H1 (cell line): ENCODE results near the gene IQGAP3. TPM values are rescaled to one million over a fixed set of nuclear protein-coding genes. Genes with fewer than 3 reads are reported as not detected.

Source experiments
- CTCF ChIA-PET: fragments of 300-600 bp; sonication (Branson Sonifier 250); formaldehyde crosslinking; loops from one replicate; lab custom pipeline; 2021; ENCODE audit not compliant: partially characterized antibody; lab: Charles Lee
- POLR2A ChIA-PET: fragments of 300-600 bp; sonication (Branson Sonifier 250); formaldehyde crosslinking; loops from one replicate; lab custom pipeline; 2021; ENCODE audit warnings: inconsistent platforms; ENCODE audit not compliant: partially characterized antibody; lab: Charles Lee
- DNase-seq, 2 experiments: peaks; one replicate each; pipeline versions ENCODE4 v3.0.0 to v3.0.0-alpha.2; 2010 to 2022; ENCODE audit warnings: low spot score in 2 of 2, low read depth in 1 of 2, mixed read lengths in 1 of 2
- FAIRE-seq: peaks from 2 replicates; lab custom pipeline; 2011; peaks lifted over from hg19 to GRCh38; lab: Jason Lieb, UNC
- H2AFZ ChIP-seq: 2 replicates; pipeline ENCODE4 v1.8.1; 2012; ENCODE audit warnings: low read length, inconsistent platforms
- H2AK5ac ChIP-seq: 2 replicates; pipeline ENCODE4 v1.6.1; 2013; ENCODE audit warnings: low read depth, low read length
- H2BK120ac ChIP-seq: replicated peaks from 2 replicates; pipeline ENCODE3; 2013; ENCODE audit warnings: low read depth, low read length, inconsistent platforms
- H2BK12ac ChIP-seq: 2 replicates; pipeline ENCODE4 v1.6.1; 2013; ENCODE audit warnings: low read depth, low read length
- H2BK15ac ChIP-seq: 2 replicates; pipeline ENCODE4 v1.6.1; 2013; ENCODE audit warnings: low read length
- H2BK20ac ChIP-seq: 2 replicates; pipeline ENCODE4 v1.6.1; 2013; ENCODE audit warnings: low read length
- H2BK5ac ChIP-seq: 2 replicates; pipeline ENCODE4 v1.6.1; 2013; ENCODE audit warnings: low read depth, low read length
- H3K14ac ChIP-seq: 2 replicates; pipeline ENCODE4 v1.6.1; 2013; ENCODE audit warnings: inconsistent platforms; ENCODE audit not compliant: insufficient read length
- H3K18ac ChIP-seq: 2 replicates; pipeline ENCODE4 v1.6.1; 2013; ENCODE audit warnings: low read length; ENCODE audit errors: extremely low read depth
- H3K23ac ChIP-seq: 2 replicates; pipeline ENCODE4 v1.6.1; 2013; ENCODE audit warnings: inconsistent platforms; ENCODE audit not compliant: insufficient read length
- H3K23me2 ChIP-seq: 2 replicates; pipeline ENCODE4 v1.6.1; 2013; ENCODE audit warnings: low read depth, low read length
- H3K27ac ChIP-seq: 2 replicates; pipeline ENCODE4 v1.6.1; 2011; ENCODE audit warnings: low read depth, low read length, inconsistent platforms
- H3K27me3 ChIP-seq, 4 experiments: replicated peaks in 1 of 4; 1 replicate in 1 of 4; 2 replicates in 3 of 4; pipeline versions ENCODE4 v1.6.1 to v1.8.1; 2011 to 2013; ENCODE audit warnings: low read length in 3 of 4, mild to moderate bottlenecking in 3 of 4, inconsistent platforms in 2 of 4, mixed read lengths in 2 of 4, moderate library complexity in 1 of 4; ENCODE audit not compliant: control insufficient read depth in 3 of 4, insufficient read depth in 3 of 4; ENCODE audit errors: extremely low read depth in 1 of 4
- H3K36me3 ChIP-seq, 4 experiments: 2 replicates each; pipeline versions ENCODE4 v1.6.1 to v1.8.1; 2011 to 2013; ENCODE audit warnings: mild to moderate bottlenecking in 4 of 4, low read length in 3 of 4, moderate library complexity in 2 of 4, control low read depth in 1 of 4, inconsistent platforms in 1 of 4; ENCODE audit not compliant: insufficient read depth in 4 of 4, control insufficient read depth in 2 of 4
- H3K4ac ChIP-seq: replicated peaks from 2 replicates; pipeline ENCODE3; 2013; ENCODE audit warnings: low read length, low read depth, mixed read lengths, inconsistent platforms; ENCODE audit not compliant: insufficient read length
- H3K4me1 ChIP-seq, 4 experiments: replicated peaks in 1 of 4; 1 replicate in 1 of 4; 2 replicates in 3 of 4; pipeline versions ENCODE4 v1.6.1 to v1.8.1; 2011 to 2013; ENCODE audit warnings: low read length in 3 of 4, inconsistent platforms in 2 of 4, mixed read lengths in 1 of 4; ENCODE audit not compliant: insufficient read depth in 4 of 4, control insufficient read depth in 3 of 4
- H3K4me2 ChIP-seq, 2 experiments: 2 replicates each; pipeline versions ENCODE4 v1.6.1 to v1.8.1; 2011 to 2013; ENCODE audit warnings: low read depth in 2 of 2, low read length in 2 of 2, control low read depth in 1 of 2, inconsistent platforms in 1 of 2, mild to moderate bottlenecking in 1 of 2; ENCODE audit not compliant: insufficient read depth in 1 of 2
- H3K4me3 ChIP-seq, 4 experiments: fragments of 200-600, 300-600 bp in 1 of 4; sonication (generic), shearing (Covaris generic), sonication (Bioruptor Twin) in 1 of 4; 2 replicates each; pipeline versions ENCODE4 v1.5.1 to v1.8.1; 2011 to 2016; ENCODE audit warnings: low read length in 4 of 4, low read depth in 3 of 4, control low read depth in 2 of 4, inconsistent platforms in 2 of 4, mild to moderate bottlenecking in 2 of 4, mixed read lengths in 1 of 4, moderate library complexity in 1 of 4; ENCODE audit not compliant: insufficient read depth in 2 of 4; ENCODE audit errors: extremely low read depth in 1 of 4
- H3K56ac ChIP-seq: replicated peaks from 2 replicates; pipeline ENCODE3; 2013; ENCODE audit warnings: low read depth, mild to moderate bottlenecking, mixed read lengths, low read length, inconsistent platforms; ENCODE audit not compliant: insufficient read length
- H3K79me1 ChIP-seq: 2 replicates; pipeline ENCODE4 v1.6.1; 2013; ENCODE audit warnings: low read depth, low read length, control low read depth
- H3K79me2 ChIP-seq, 2 experiments: 2 replicates each; pipeline versions ENCODE4 v1.6.1 to v1.8.1; 2012 to 2013; ENCODE audit warnings: low read length in 2 of 2, mild to moderate bottlenecking in 2 of 2, inconsistent platforms in 1 of 2; ENCODE audit not compliant: insufficient read depth in 2 of 2, control insufficient read depth in 1 of 2
- H3K9ac ChIP-seq, 4 experiments: replicated peaks in 1 of 4; 1 replicate in 1 of 4; 2 replicates in 3 of 4; pipeline versions ENCODE4 v1.6.1 to v1.8.1; 2011 to 2013; ENCODE audit warnings: low read depth in 3 of 4, low read length in 3 of 4, control low read depth in 2 of 4, mild to moderate bottlenecking in 2 of 4, moderate library complexity in 2 of 4, inconsistent platforms in 1 of 4; ENCODE audit errors: extremely low read depth in 1 of 4
- H3K9me3 ChIP-seq, 2 experiments: 2 replicates each; pipeline versions ENCODE4 v1.6.1 to v1.8.1; 2012 to 2013; ENCODE audit warnings: mild to moderate bottlenecking in 2 of 2, moderate library complexity in 2 of 2, control low read depth in 1 of 2, inconsistent platforms in 1 of 2, low read depth in 1 of 2, low read length in 1 of 2, mixed read lengths in 1 of 2; ENCODE audit not compliant: insufficient read depth in 2 of 2
- H4K20me1 ChIP-seq, 2 experiments: replicated peaks in 1 of 2; 2 replicates each; pipeline versions ENCODE3 to v1.8.1; 2011 to 2013; ENCODE audit warnings: inconsistent platforms in 2 of 2, low read length in 2 of 2, mild to moderate bottlenecking in 1 of 2; ENCODE audit not compliant: insufficient read depth in 2 of 2, control insufficient read depth in 1 of 2
- H4K5ac ChIP-seq: 2 replicates; pipeline ENCODE4 v1.6.1; 2013; ENCODE audit warnings: low read length, low read depth, mixed read lengths, inconsistent platforms; ENCODE audit not compliant: insufficient read length
- H4K8ac ChIP-seq: 2 replicates; pipeline ENCODE4 v1.8.0; 2013; ENCODE audit warnings: mild to moderate bottlenecking, moderate library complexity, low read length, inconsistent platforms; ENCODE audit not compliant: insufficient read depth; ENCODE audit errors: extremely low read depth
- H4K91ac ChIP-seq: replicated peaks from 2 replicates; pipeline ENCODE3; 2013; ENCODE audit warnings: low read length, mixed read lengths, inconsistent platforms; ENCODE audit not compliant: insufficient read length
- HDAC2 ChIP-seq, 2 experiments: fragments of 300-600 bp in 1 of 2; sonication (generic) in 1 of 2; IDR thresholded peaks; 2 replicates each; pipeline ENCODE4 v1.6.1; 2011 to 2012; ENCODE audit warnings: low read depth in 2 of 2, low read length in 2 of 2, mild to moderate bottlenecking in 2 of 2, moderate library complexity in 2 of 2, borderline replicate concordance in 1 of 2, inconsistent platforms in 1 of 2
- NRF1 ChIP-seq: IDR thresholded peaks from 2 replicates; pipeline ENCODE4 v1.6.1; 2011; ENCODE audit warnings: mild to moderate bottlenecking, low read depth, low read length, improper control_type of control experiment
- POLR2A ChIP-seq, 2 experiments: IDR thresholded peaks; 1 replicate in 1 of 2; 2 replicates in 1 of 2; pipeline ENCODE4 v1.6.1; 2011; ENCODE audit warnings: low read depth in 2 of 2, low read length in 2 of 2, mild to moderate bottlenecking in 2 of 2; ENCODE audit errors: control extremely low read depth in 1 of 2
- RXRA ChIP-seq: IDR thresholded peaks from 2 replicates; pipeline ENCODE4 v1.6.1; 2011; ENCODE audit warnings: low read depth, mild to moderate bottlenecking, low read length, moderate library complexity; ENCODE audit not compliant: insufficient read depth
- TAF7 ChIP-seq: optimal IDR thresholded peaks from 2 replicates; pipeline ENCODE3; 2011; ENCODE audit warnings: low read depth, mild to moderate bottlenecking, inconsistent platforms, low read length, moderate library complexity, borderline replicate concordance
- WGBS, 2 experiments: shearing (Covaris generic) in 1 of 2; methylation state at CpG; one replicate each; pipeline versions ENCODE4 v1.1.6 to v1.1.7; 2013 to 2015; ENCODE audit warnings: low lambda C conversion rate in 2 of 2, mixed read lengths in 2 of 2, inconsistent platforms in 1 of 2, low coverage in 1 of 2, missing lambda C conversion rate in 1 of 2; ENCODE audit not compliant: insufficient replicate concordance in 2 of 2, insufficient coverage in 1 of 2, insufficient read length in 1 of 2; ENCODE audit errors: extremely low coverage in 1 of 2, missing lambda C conversion rate in 1 of 2; 5-methylcytosine and 5-hydroxymethylcytosine counted together
- polyA plus RNA-seq, 7 experiments: library from polyadenylated mRNA; depleted of rRNA in 3 of 7; stranded (reverse) in 5 of 7; unstranded in 2 of 7; fragments of >200 nt in 5 of 7; fragments of 200-250 nt in 2 of 7; gene quantifications; 1 replicate in 5 of 7; 2 replicates in 1 of 7; 4 replicates in 1 of 7; pipeline versions ENCODE4 v1.2.1 to v1.2.3, GENCODE V29; 2011 to 2013; ENCODE audit warnings: missing spikeins in 2 of 7, mixed read lengths in 2 of 7
- total RNA-seq: library from RNA; stranded (reverse); fragmentation: NEBNext Ultra II Directional; extraction: Animal tissue kit (Norgen Biotek cat#: 25700); gene quantifications from 2 replicates; pipeline ENCODE4 v1.2.1, GENCODE V29; 2021

The IQGAP3 gene
- total and polyA plus RNA-seq, 2 of the 8 experiments (the other 6 are each of a cell fraction or from before 2014, with no cell fraction given): 14.6 to 22.3 TPM

GRCh38 chr1:156525071-156525501 is 47.3 kb downstream of the IQGAP3 start:
- Histone ChIP-seq H2BK12ac (no peak overlapping the region), H3K14ac (no peak overlapping the region), H2AK5ac (no peak overlapping the region), H3K36me3 (peaks cover 4 to 16% (median 8%) of the 10 kb centered on the region in 4 experiments; a peak in 7 of 8 replicates), H2AFZ (no peak overlapping the region), H4K91ac (no peak overlapping the region), H3K9ac (no peak overlapping the region), H3K9me3 (no peaks in the 10 kb centered on the region), H3K4ac (no peak overlapping the region), H3K56ac (no peak overlapping the region), H3K27me3 (no peaks in the 10 kb centered on the region), H3K18ac (no peak overlapping the region), H3K23me2 (no peaks in the 10 kb centered on the region), H3K23ac (no peak overlapping the region), H2BK15ac (no peak overlapping the region), H4K5ac (no peak overlapping the region), H4K20me1 (no peaks in the 10 kb centered on the region), H4K8ac (no peak overlapping the region), H3K27ac (no peak overlapping the region), H2BK20ac (no peak overlapping the region), H2BK5ac (no peak overlapping the region; the same call in 1 of the 2 replicates), H3K4me1 (peaks cover 3 to 15% (median 11%) of the 10 kb centered on the region in 4 experiments), H3K4me3 (no peak overlapping the region), H3K4me2 (no peak overlapping the region), H2BK120ac (no peak overlapping the region), H3K79me2 (no peaks in the 10 kb centered on the region), H3K79me1 (no peaks in the 10 kb centered on the region)
- TF ChIP-seq HDAC2 (IDR thresholded peaks at IDR 0.05; ENCODE audit: borderline replicate concordance in 1 of 2, low read depth in 2 of 2, low read length in 2 of 2) (no peak), RXRA (no peak), TAF7 (no peak), NRF1 (no peak), POLR2A (IDR thresholded peaks at IDR 0.05; ENCODE audit: control extremely low read depth in 1 of 2, low read depth in 2 of 2, low read length in 2 of 2) (no peak)
- FAIRE-seq: no peak
- 81% methylated on average over 6 of the region's 6 CpGs; no CpG with 5 or more reads in 1 of the 2 experiments for WGBS, 2 experiments
- CTCF ChIA-PET: interaction anchor here (0.8 to 4.7 kb wide), 15 partner anchors 8 to 139 kb away, joined by 3 to 25 read pairs (median 6); partner anchors contain the start of genes MEF2D and TTC24
- POLR2A ChIA-PET: interaction anchor here (0.8 to 3.9 kb wide), 10 partner anchors 10 to 372 kb away, joined by 3 to 20 read pairs (median 4); partner anchors contain the start of genes GPATCH4, MEF2D and SEMA4A
- no peak for DNase-seq
